ENCODE data around the gene CCL22. TPM values are rescaled to one million over a fixed set of nuclear protein-coding genes. Genes with fewer than 3 reads are reported as not detected.

Gene CCL22
- total RNA-seq, 1 experiment from 2014 or later: not detected

DNA sequence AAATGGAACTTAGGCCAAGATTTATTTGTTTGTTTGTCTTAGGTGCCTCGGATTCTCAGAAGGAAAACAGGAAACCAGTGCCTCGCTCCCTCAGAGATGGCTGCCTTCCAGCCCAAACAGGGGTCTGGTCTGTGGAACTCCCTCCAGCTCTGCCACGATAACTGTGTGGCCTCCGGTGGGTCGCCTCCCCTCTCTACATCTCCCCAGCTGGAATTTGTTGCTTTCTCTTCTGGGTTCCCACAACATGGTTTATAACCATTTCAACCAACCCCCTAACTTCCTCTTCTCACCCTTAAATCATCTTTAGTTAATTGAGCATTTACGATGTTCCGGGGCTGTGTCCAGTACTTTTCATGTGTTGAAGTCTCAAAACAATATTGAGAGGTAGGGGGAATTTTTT lies 43.2 kb upstream of the CCL22 start:
- DNase-seq: no peak

More for the DNA sequence above, 43.2 kb upstream of the CCL22 start:
- 100% methylated on average over 1 of the region's 7 CpGs for WGBS (ENCODE audit: extremely low coverage, insufficient read length, low lambda C conversion rate)
- no peak overlapping the region for H2BK15ac ChIP-seq (ENCODE audit: low read depth, low read length)
- H4K91ac ChIP-seq (ENCODE audit: insufficient read length, low read depth, low read length): no peak overlapping the region
- Mint-ChIP-seq H3K27me3 (ENCODE audit: low read depth) (peaks cover 6% of the 10 kb centered on the region), H3K9me3 (no peaks in the 10 kb centered on the region; a peak in 1 of 5 replicates), H3K4me3 (no peak overlapping the region), H3K36me3 (ENCODE audit: insufficient read depth in 1 of 3, low read depth in 3 of 3) (no peaks in the 10 kb centered on the region), H3K4me1 (peaks cover 16 to 24% of the 10 kb centered on the region in 2 experiments), H3K27ac (no peak overlapping the region)
- no peak overlapping the region for H3K27ac ChIP-seq (ENCODE audit: insufficient read length, low read depth, low read length)
- no peaks in the 10 kb centered on the region for H3K79me1 ChIP-seq (ENCODE audit: insufficient read depth, low read depth, low read length, poor library complexity, severe bottlenecking)
- no peak overlapping the region for H2BK120ac ChIP-seq (ENCODE audit: low read depth, low read length, poor library complexity, severe bottlenecking)
- no peaks in the 10 kb centered on the region for H3K79me2 ChIP-seq (ENCODE audit: insufficient read depth, low read length)
- H3K18ac ChIP-seq (ENCODE audit: insufficient read length, low read depth, low read length): no peak overlapping the region
- no peak overlapping the region for H3K4me2 ChIP-seq (ENCODE audit: insufficient read depth, insufficient read length, low read length)
- no peak overlapping the region for H3T11ph ChIP-seq (ENCODE audit: low read length)
- H3K9me3 ChIP-seq (ENCODE audit: control insufficient read depth, low read depth, low read length): no peaks in the 10 kb centered on the region
- no peak overlapping the region for H3K4ac ChIP-seq (ENCODE audit: low read depth, low read length)
- H3K23me2 ChIP-seq (ENCODE audit: insufficient read length, low read depth, low read length, poor library complexity, severe bottlenecking): no peaks in the 10 kb centered on the region
- H2AK5ac ChIP-seq (ENCODE audit: insufficient read length, low read length): no peak overlapping the region
- no peak overlapping the region for H2BK20ac ChIP-seq (ENCODE audit: low read depth, low read length, poor library complexity, severe bottlenecking)
- H4K20me1 ChIP-seq (ENCODE audit: control insufficient read depth, insufficient read depth, insufficient read length): peaks cover 5% of the 10 kb centered on the region
- no peak overlapping the region for H3K56ac ChIP-seq (ENCODE audit: insufficient read length, low read depth, low read length)
- no peak overlapping the region for H3K9ac ChIP-seq (ENCODE audit: extremely low read depth, insufficient read length, low read length)
- no peak overlapping the region for H4K5ac ChIP-seq (ENCODE audit: insufficient read length, low read depth, low read length)
- TF ChIP-seq, protein P1, sequence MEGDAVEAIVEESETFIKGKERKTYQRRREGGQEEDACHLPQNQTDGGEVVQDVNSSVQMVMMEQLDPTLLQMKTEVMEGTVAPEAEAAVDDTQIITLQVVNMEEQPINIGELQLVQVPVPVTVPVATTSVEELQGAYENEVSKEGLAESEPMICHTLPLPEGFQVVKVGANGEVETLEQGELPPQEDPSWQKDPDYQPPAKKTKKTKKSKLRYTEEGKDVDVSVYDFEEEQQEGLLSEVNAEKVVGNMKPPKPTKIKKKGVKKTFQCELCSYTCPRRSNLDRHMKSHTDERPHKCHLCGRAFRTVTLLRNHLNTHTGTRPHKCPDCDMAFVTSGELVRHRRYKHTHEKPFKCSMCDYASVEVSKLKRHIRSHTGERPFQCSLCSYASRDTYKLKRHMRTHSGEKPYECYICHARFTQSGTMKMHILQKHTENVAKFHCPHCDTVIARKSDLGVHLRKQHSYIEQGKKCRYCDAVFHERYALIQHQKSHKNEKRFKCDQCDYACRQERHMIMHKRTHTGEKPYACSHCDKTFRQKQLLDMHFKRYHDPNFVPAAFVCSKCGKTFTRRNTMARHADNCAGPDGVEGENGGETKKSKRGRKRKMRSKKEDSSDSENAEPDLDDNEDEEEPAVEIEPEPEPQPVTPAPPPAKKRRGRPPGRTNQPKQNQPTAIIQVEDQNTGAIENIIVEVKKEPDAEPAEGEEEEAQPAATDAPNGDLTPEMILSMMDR (conservative IDR thresholded peaks at IDR 0.05): no peak
- peaks cover 4% of the 10 kb centered on the region; the same call in 1 of the 2 replicates for H3K4me1 ChIP-seq (ENCODE audit: insufficient read depth, low read length)
- no peak overlapping the region for H2AFZ ChIP-seq (ENCODE audit: low read length)
- H3K27me3 ChIP-seq (ENCODE audit: insufficient read depth, low read length): no peaks in the 10 kb centered on the region
- no peak overlapping the region for H3K23ac ChIP-seq (ENCODE audit: insufficient read length, low read depth, low read length)
- no peak overlapping the region for H3K14ac ChIP-seq (ENCODE audit: insufficient read depth, low read length)
- H2BK12ac ChIP-seq (ENCODE audit: insufficient read length, low read depth, low read length): no peak overlapping the region
- H2BK5ac ChIP-seq (ENCODE audit: insufficient read length, low read length): no peak overlapping the region
- no peak overlapping the region for H4K8ac ChIP-seq (replicated peaks; ENCODE audit: insufficient read length, low read depth, low read length)

All from H9 (cell line).